SU-DHL-6 (cell line): Measurements from ENCODE around the gene MBOAT1.

Experiments
- H2AFZ ChIP-seq: fragments of 200-600 bp; sonication (generic); 2 replicates; pipeline ENCODE4 v1.6.1; 2014; ENCODE audit warnings: low read depth, mild to moderate bottlenecking, moderate library complexity, mixed read lengths, antibody characterized with exemption, low read length; ENCODE audit not compliant: severe bottlenecking
- H3F3A ChIP-seq: fragments of 200-600 bp; shearing (Covaris generic); 2 replicates; pipeline ENCODE4 v1.6.0; 2016; ENCODE audit warnings: antibody characterized with exemption, mild to moderate bottlenecking; ENCODE audit not compliant: insufficient read depth
- H3K27ac ChIP-seq: fragments of 200-600 bp; sonication (generic); 2 replicates; pipeline ENCODE4 v1.5.1; 2016; ENCODE audit warnings: low read depth, mild to moderate bottlenecking, low read length, moderate library complexity, mixed read lengths
- H3K27me3 ChIP-seq: fragments of 200-600 bp; sonication (generic), shearing (Covaris generic); 2 replicates; pipeline ENCODE4 v1.6.0; 2014; ENCODE audit warnings: mild to moderate bottlenecking, low read length
- H3K36me3 ChIP-seq: fragments of 200-600 bp; sonication (generic); 2 replicates; pipeline ENCODE4 v1.6.1; 2014; ENCODE audit warnings: mild to moderate bottlenecking, low read length, mixed read lengths
- H3K4me2 ChIP-seq: fragments of 300-600, 200-600 bp; shearing (Covaris generic), sonication (generic); 2 replicates; pipeline ENCODE4 v1.6.0; 2014; ENCODE audit warnings: low read length, low read depth, mild to moderate bottlenecking; ENCODE audit not compliant: poor library complexity, severe bottlenecking
- H3K4me3 ChIP-seq: fragments of 200-600 bp; sonication (generic); 2 replicates; pipeline ENCODE4 v1.5.1; 2014; ENCODE audit warnings: antibody characterized with exemption, low read length, mild to moderate bottlenecking, mixed read lengths; ENCODE audit not compliant: insufficient read depth, poor library complexity, severe bottlenecking
- H3K79me2 ChIP-seq: fragments of 200-600 bp; sonication (generic); 2 replicates; pipeline ENCODE4 v1.6.1; 2014; ENCODE audit warnings: mild to moderate bottlenecking, low read length, moderate library complexity; ENCODE audit not compliant: insufficient read depth
- H3K9ac ChIP-seq: fragments of 200-600 bp; sonication (generic); 2 replicates; pipeline ENCODE4 v1.7.0; 2014; ENCODE audit warnings: mild to moderate bottlenecking, low read length
- H3K9me2 ChIP-seq: fragments of 200-600 bp; sonication (generic); replicated peaks from 2 replicates; pipeline ENCODE4 v1.6.1; 2014; ENCODE audit warnings: low read length; ENCODE audit not compliant: insufficient read depth
- H3K9me3 ChIP-seq: fragments of 200-600 bp; sonication (generic); 2 replicates; pipeline ENCODE4 v1.6.1; 2014; ENCODE audit warnings: low read length, mixed read lengths; ENCODE audit not compliant: insufficient read depth
- H4K20me1 ChIP-seq: fragments of 200-600 bp; sonication (generic); 2 replicates; pipeline ENCODE4 v1.6.1; 2014; ENCODE audit warnings: low read depth, mild to moderate bottlenecking, antibody characterized with exemption, low read length, moderate library complexity, mixed read lengths
- CTCF ChIP-seq: fragments of 200-600 bp; sonication (generic); IDR thresholded peaks from one replicate; pipeline ENCODE4 v1.5.1; 2017; ENCODE audit warnings: antibody characterized with exemption, mild to moderate bottlenecking, low read length, moderate library complexity; ENCODE audit not compliant: insufficient read depth, poor library complexity, severe bottlenecking
- EZH2phosphoT487 ChIP-seq: fragments of 200-600 bp; sonication (generic), shearing (Covaris generic); conservative IDR thresholded peaks from 2 replicates; pipeline ENCODE4 v1.6.1; 2018; ENCODE audit warnings: mild to moderate bottlenecking, antibody characterized with exemption, low read length, moderate library complexity, mixed read lengths

The MBOAT1 gene

GRCh38 chr6:20137240-20137639 lies 75.0 kb downstream of the MBOAT1 start:
- Histone ChIP-seq H3K9me2 (no peaks in the 10 kb centered on the region), H3K4me2 (no peak overlapping the region), H2AFZ (no peak overlapping the region), H3K27ac (no peak overlapping the region), H3K27me3 (no peaks in the 10 kb centered on the region), H4K20me1 (no peaks in the 10 kb centered on the region), H3K36me3 (no peaks in the 10 kb centered on the region), H3K79me2 (no peaks in the 10 kb centered on the region), H3F3A (no peaks in the 10 kb centered on the region), H3K9me3 (no peaks in the 10 kb centered on the region), H3K9ac (no peak overlapping the region), H3K4me3 (no peak overlapping the region)
- TF ChIP-seq CTCF (no peak), EZH2phosphoT487 (no peak)

- Histone ChIP-seq H2AFZ (no peak overlapping the region), H3K27ac (no peak overlapping the region), H3F3A (no peaks in the 10 kb centered on the region), H3K27me3 (no peaks in the 10 kb centered on the region), H3K9me2 (no peaks in the 10 kb centered on the region), H3K4me2 (no peak overlapping the region), H3K9ac (no peak overlapping the region), H3K36me3 (no peaks in the 10 kb centered on the region), H4K20me1 (no peaks in the 10 kb centered on the region), H3K9me3 (no peaks in the 10 kb centered on the region), H3K79me2 (no peaks in the 10 kb centered on the region), H3K4me3 (no peak overlapping the region)
- TF ChIP-seq EZH2phosphoT487 (no peak), CTCF (no peak)
These were observed 76.5 kb downstream of the MBOAT1 start for GRCh38 chr6:20135677-20136268.

GRCh38 chr6:20134613-20135012 lies 77.7 kb downstream of the MBOAT1 start:
- Histone ChIP-seq H3K79me2 (no peaks in the 10 kb centered on the region), H3K4me3 (no peak overlapping the region), H3K27ac (no peak overlapping the region), H3K4me2 (no peak overlapping the region), H3K36me3 (no peaks in the 10 kb centered on the region), H4K20me1 (no peaks in the 10 kb centered on the region), H2AFZ (no peak overlapping the region), H3K27me3 (no peaks in the 10 kb centered on the region), H3K9ac (no peak overlapping the region), H3F3A (no peaks in the 10 kb centered on the region), H3K9me3 (no peaks in the 10 kb centered on the region), H3K9me2 (no peaks in the 10 kb centered on the region)
- TF ChIP-seq CTCF (no peak), EZH2phosphoT487 (no peak)
